Glutamatergic neuron (in vitro differentiated cells): ENCODE data around the gene NRG3. TPM values are rescaled to one million over a fixed set of nuclear protein-coding genes. Genes with fewer than 3 reads are reported as not detected.

Source experiments
- DNase-seq: peaks from one replicate; pipeline ENCODE4 v3.0.0; 2022
- H3K27ac Mint-ChIP-seq: one replicate; pipeline ENCODE4 v1.8.0; 2020; ENCODE audit warnings: mild to moderate bottlenecking, mixed read lengths, inconsistent platforms; ENCODE audit not compliant: unreplicated experiment
- H3K27me3 Mint-ChIP-seq: one replicate; pipeline ENCODE4 v1.8.0; 2020; ENCODE audit warnings: mild to moderate bottlenecking, moderate library complexity, mixed read lengths, inconsistent platforms; ENCODE audit not compliant: unreplicated experiment
- H3K36me3 Mint-ChIP-seq: one replicate; pipeline ENCODE4 v1.8.0; 2020; ENCODE audit warnings: mild to moderate bottlenecking, mixed read lengths, inconsistent platforms; ENCODE audit not compliant: unreplicated experiment
- H3K4me1 Mint-ChIP-seq: one replicate; pipeline ENCODE4 v1.8.0; 2020; ENCODE audit warnings: mild to moderate bottlenecking, low read depth, mixed read lengths, inconsistent platforms; ENCODE audit not compliant: unreplicated experiment
- H3K4me3 Mint-ChIP-seq: one replicate; pipeline ENCODE4 v1.8.0; 2020; ENCODE audit warnings: mild to moderate bottlenecking, mixed read lengths, inconsistent platforms; ENCODE audit not compliant: unreplicated experiment
- H3K9me3 Mint-ChIP-seq: one replicate; pipeline ENCODE4 v1.8.0; 2020; ENCODE audit warnings: mild to moderate bottlenecking, moderate library complexity, mixed read lengths, inconsistent platforms; ENCODE audit not compliant: unreplicated experiment
- total RNA-seq: library from RNA; stranded (reverse); fragmentation: NEBNext Ultra II Directional; extraction: Animal tissue kit (Norgen Biotek cat#: 25700); gene quantifications from one replicate; pipeline ENCODE4 v1.2.1, GENCODE V29; 2021; ENCODE audit not compliant: unreplicated experiment
- TF ChIP-seq, protein P1 (sequence below): fragments of 200-600 bp; sonication (generic); IDR thresholded peaks from one replicate; pipeline ENCODE4 v1.5.0; 2021; ENCODE audit not compliant: partially characterized antibody, unreplicated experiment

NRG3 gene
- total RNA-seq, 1 donor from 2014 or later: 3.2 TPM

DNA sequence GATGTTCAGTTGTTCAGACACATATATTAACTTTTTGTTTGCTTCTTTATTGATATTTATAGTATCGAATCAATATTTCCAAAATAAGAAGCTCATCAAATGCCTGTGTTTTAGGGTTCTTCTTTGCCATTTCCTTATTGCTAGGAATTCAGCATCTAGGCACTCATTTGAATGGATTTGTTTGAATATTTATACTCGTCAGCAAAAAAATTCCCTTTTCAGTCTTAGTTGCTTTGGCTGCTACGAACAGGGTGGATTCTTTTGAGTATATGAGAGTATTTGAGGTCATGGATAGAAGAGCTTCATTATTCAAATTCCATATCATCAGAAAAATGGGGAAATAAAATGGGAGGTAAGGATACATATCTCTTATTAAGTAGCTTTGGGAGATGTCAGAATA is 706.9 kb downstream of the NRG3 start:
- DNase-seq: no peak
- H3K27me3 Mint-ChIP-seq: no peaks in the 10 kb centered on the region
- H3K4me1 Mint-ChIP-seq: peaks cover 3% of the 10 kb centered on the region
- no peak overlapping the region for H3K4me3 Mint-ChIP-seq
- TF ChIP-seq, protein P1, sequence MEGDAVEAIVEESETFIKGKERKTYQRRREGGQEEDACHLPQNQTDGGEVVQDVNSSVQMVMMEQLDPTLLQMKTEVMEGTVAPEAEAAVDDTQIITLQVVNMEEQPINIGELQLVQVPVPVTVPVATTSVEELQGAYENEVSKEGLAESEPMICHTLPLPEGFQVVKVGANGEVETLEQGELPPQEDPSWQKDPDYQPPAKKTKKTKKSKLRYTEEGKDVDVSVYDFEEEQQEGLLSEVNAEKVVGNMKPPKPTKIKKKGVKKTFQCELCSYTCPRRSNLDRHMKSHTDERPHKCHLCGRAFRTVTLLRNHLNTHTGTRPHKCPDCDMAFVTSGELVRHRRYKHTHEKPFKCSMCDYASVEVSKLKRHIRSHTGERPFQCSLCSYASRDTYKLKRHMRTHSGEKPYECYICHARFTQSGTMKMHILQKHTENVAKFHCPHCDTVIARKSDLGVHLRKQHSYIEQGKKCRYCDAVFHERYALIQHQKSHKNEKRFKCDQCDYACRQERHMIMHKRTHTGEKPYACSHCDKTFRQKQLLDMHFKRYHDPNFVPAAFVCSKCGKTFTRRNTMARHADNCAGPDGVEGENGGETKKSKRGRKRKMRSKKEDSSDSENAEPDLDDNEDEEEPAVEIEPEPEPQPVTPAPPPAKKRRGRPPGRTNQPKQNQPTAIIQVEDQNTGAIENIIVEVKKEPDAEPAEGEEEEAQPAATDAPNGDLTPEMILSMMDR: no peak
- H3K9me3 Mint-ChIP-seq: no peaks in the 10 kb centered on the region
- H3K27ac Mint-ChIP-seq: no peak overlapping the region
- no peaks in the 10 kb centered on the region for H3K36me3 Mint-ChIP-seq

DNA sequence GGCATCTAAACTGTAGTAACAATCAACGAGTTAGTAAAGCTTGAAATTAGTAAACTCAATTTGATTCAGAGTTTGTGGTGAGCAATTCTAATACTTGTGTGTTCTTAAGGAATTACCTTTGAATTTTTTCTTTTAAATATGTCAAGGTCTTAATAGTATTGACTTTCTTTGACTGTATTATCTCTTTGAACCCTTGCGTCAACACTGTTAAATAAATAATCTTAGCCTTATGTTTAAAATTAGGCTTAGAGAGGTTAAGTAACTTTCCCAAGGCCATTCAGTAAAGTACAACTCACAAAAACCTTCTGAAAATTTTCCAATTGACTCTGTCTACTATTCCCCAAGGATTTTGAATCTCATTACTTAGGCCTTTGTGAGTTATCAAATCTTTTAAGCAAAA is 716.4 kb downstream of the NRG3 start:
- DNase-seq: no peak
- Mint-ChIP-seq H3K36me3 (no peaks in the 10 kb centered on the region), H3K27ac (no peak overlapping the region), H3K4me1 (peaks cover 2% of the 10 kb centered on the region), H3K4me3 (no peak overlapping the region), H3K27me3 (peaks cover 1% of the 10 kb centered on the region), H3K9me3 (no peaks in the 10 kb centered on the region)
- TF ChIP-seq, protein P1: no peak

DNA sequence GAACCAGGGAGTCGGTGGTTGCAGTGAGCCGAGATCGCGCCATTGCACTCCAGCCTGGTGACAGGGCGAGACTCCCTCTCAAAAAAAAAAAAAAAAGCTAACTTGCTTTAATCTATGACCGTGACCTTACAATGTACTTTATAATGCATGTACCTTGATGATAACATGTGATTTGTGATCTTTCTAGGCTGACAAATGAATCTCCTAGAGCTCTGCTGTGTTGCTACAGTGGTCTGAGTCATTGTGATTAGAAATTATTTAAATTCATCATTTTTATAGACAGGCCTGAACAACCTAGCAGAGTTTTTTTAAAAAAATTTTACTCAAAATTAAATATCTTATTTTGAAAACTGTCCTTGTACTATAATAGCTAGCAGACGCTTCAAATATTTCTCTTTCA is 722.8 kb downstream of the NRG3 start:
- H3K9me3 Mint-ChIP-seq: no peaks in the 10 kb centered on the region
- no peaks in the 10 kb centered on the region for H3K27me3 Mint-ChIP-seq
- no peak overlapping the region for H3K27ac Mint-ChIP-seq
- no peak for DNase-seq
- TF ChIP-seq, protein P1: no peak
- no peaks in the 10 kb centered on the region for H3K36me3 Mint-ChIP-seq
- H3K4me3 Mint-ChIP-seq: no peak overlapping the region
- H3K4me1 Mint-ChIP-seq: no peaks in the 10 kb centered on the region

DNA sequence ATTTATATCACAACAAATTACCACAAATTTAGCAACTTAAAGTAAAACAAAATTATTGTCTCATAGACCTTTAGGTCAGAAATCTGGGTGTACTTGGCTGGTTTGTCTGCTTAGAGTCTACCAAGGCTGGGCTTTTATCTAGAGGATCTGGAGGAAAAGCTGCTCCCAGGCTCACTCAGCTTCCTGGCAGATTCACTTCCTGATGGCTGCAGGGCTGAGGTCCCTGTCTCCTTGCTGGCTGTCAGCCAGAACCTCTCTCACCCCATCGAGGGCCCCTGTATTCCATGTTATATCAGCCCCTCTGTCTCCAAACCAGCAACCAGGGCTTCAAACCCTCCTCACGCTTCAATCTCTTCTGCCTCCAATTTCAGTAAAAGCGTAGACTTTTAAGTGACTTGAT is 734.9 kb downstream of the NRG3 start:
- DNase-seq: peak; percentile 23

DNA sequence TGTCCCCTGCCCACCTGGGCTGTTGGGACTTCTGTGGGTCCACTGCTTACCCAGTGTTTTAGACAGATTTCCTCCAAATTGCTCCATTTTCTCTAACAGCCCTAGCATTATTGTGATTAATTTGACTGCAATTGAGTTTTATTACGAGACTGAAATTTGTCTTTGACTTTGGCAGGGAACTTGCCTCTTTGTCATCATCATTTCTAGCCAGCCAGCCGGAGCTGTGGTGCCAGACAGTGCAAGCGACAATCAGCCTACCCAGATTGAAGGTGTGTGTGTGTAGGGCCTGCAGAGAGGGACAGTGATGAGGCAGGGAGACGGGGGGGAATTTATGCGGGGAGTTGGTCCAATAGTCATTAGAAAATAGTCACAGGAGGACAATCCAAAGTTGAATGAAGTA is 743.0 kb downstream of the NRG3 start:
- Mint-ChIP-seq H3K4me3 (no peak overlapping the region), H3K27ac (no peak overlapping the region), H3K4me1 (peaks cover 7% of the 10 kb centered on the region), H3K9me3 (peaks cover 2% of the 10 kb centered on the region), H3K27me3 (no peaks in the 10 kb centered on the region), H3K36me3 (no peaks in the 10 kb centered on the region)
- TF ChIP-seq, protein P1: no peak
- no peak for DNase-seq

More for the DNA sequence above, 734.9 kb downstream of the NRG3 start:
- TF ChIP-seq, protein P1: no peak
- Mint-ChIP-seq H3K27ac (no peak overlapping the region), H3K36me3 (peaks cover 4% of the 10 kb centered on the region), H3K27me3 (peaks cover 2% of the 10 kb centered on the region), H3K4me3 (no peak overlapping the region), H3K9me3 (peaks cover 2% of the 10 kb centered on the region), H3K4me1 (peaks cover 8% of the 10 kb centered on the region)
